Natural killer cell (primary cell): ENCODE data around the gene TMEM198. TPM values are rescaled to one million over a fixed set of nuclear protein-coding genes. Genes with fewer than 3 reads are reported as not detected.

Experiments
- ATAC-seq, 3 donors: fragments of 150-1000 bp in 2 of 3; fragments of 200-7000 bp in 1 of 3; cut with Tn5 transposase; 1 replicate in 1 of 3; 2 replicates in 2 of 3; pipeline ENCODE4 v1.10.0; 2021; ENCODE audit warnings: mild to moderate bottlenecking in 2 of 3, moderate library complexity in 2 of 3
- DNase-seq, 2 donors: peaks; one replicate each; pipeline versions ENCODE4 v3.0.0 to v3.0.0-alpha.2; 2013 to 2021; ENCODE audit warnings: mixed read lengths in 1 of 2
- H3K27ac ChIP-seq: one replicate; pipeline ENCODE4 v1.5.1; 2013; ENCODE audit warnings: mild to moderate bottlenecking, low read length
- H3K27me3 ChIP-seq: one replicate; pipeline ENCODE4 v1.6.1; 2013; ENCODE audit warnings: low read length; ENCODE audit not compliant: control insufficient read depth, insufficient read depth
- H3K36me3 ChIP-seq: one replicate; pipeline ENCODE4 v1.6.1; 2013; ENCODE audit warnings: low read length; ENCODE audit not compliant: control insufficient read depth, insufficient read depth
- H3K4me1 ChIP-seq: one replicate; pipeline ENCODE4 v1.6.1; 2013; ENCODE audit warnings: low read length; ENCODE audit not compliant: control insufficient read depth, insufficient read depth
- H3K4me3 ChIP-seq: one replicate; pipeline ENCODE4 v1.5.1; 2013; ENCODE audit warnings: low read length
- H3K9me3 ChIP-seq: one replicate; pipeline ENCODE4 v1.6.1; 2013; ENCODE audit warnings: low read length; ENCODE audit not compliant: control insufficient read depth, insufficient read depth
- H3K27ac Mint-ChIP-seq, 2 donors: one replicate each; pipeline ENCODE4 v1.8.0; 2022; ENCODE audit warnings: mild to moderate bottlenecking in 2 of 2, mixed read lengths in 2 of 2, moderate library complexity in 1 of 2
- H3K27me3 Mint-ChIP-seq, 2 donors: one replicate each; pipeline ENCODE4 v1.8.0; 2022; ENCODE audit warnings: low read depth in 2 of 2, mixed read lengths in 2 of 2
- H3K36me3 Mint-ChIP-seq: one replicate; pipeline ENCODE4 v1.8.0; 2022; ENCODE audit warnings: mixed read lengths
- H3K4me1 Mint-ChIP-seq, 2 donors: one replicate each; pipeline ENCODE4 v1.8.0; 2022; ENCODE audit warnings: mixed read lengths in 2 of 2
- H3K4me3 Mint-ChIP-seq: one replicate; pipeline ENCODE4 v1.8.0; 2022; ENCODE audit warnings: mild to moderate bottlenecking, moderate library complexity, mixed read lengths
- H3K9me3 Mint-ChIP-seq, 2 donors: one replicate each; pipeline ENCODE4 v1.8.0; 2022; ENCODE audit warnings: mixed read lengths in 2 of 2
- CTCF ChIP-seq: fragments of 200-600 bp; IDR thresholded peaks from one replicate; pipeline ENCODE4 v1.8.0; 2022; ENCODE audit warnings: antibody characterized with exemption
- WGBS: methylation state at CpG from one replicate; pipeline ENCODE4 v1.1.7; 2013; ENCODE audit warnings: missing lambda C conversion rate; ENCODE audit not compliant: insufficient coverage; 5-methylcytosine and 5-hydroxymethylcytosine counted together
- intact Hi-C: fragments of 100-400 bp; cut with micrococcal nuclease; formaldehyde crosslinking; loops from one replicate; pipeline ENCODE4 v1.14.2; 2022
- total RNA-seq, 4 donors: library from RNA; stranded (reverse); fragments of 120-200 nt in 1 of 4; gene quantifications; one replicate each; pipeline versions ENCODE4 v1.2.3 to v1.2.4, GENCODE V29; 2013 to 2022

The TMEM198 gene
- total RNA-seq, 3 donors from 2014 or later (not counting 1 experiment from before 2014, with no cell fraction given), result 1.7 to 2.3 (median 1.8) TPM

GRCh38 chr2:219500135-219500534 lies 43.7 kb upstream of the TMEM198 start:
- H3K4me1 Mint-ChIP-seq, result peaks cover 26 to 48% of the 10 kb centered on the region in 2 donors
- DNase-seq (no peak), ATAC-seq (no peak)
- H3K27me3 ChIP-seq, result peaks cover 28% of the 10 kb centered on the region
- no peak overlapping the region for H3K4me3 ChIP-seq
- H3K27ac ChIP-seq, result no peak overlapping the region
- no peaks in the 10 kb centered on the region for H3K9me3 Mint-ChIP-seq
- no peaks in the 10 kb centered on the region for H3K9me3 ChIP-seq
- no peak for TF ChIP-seq CTCF
- intact Hi-C loops, result no loop called here
- H3K27ac Mint-ChIP-seq, result peak overlapping the region; percentile 84 to 90
- peaks cover 1 to 13% of the 10 kb centered on the region in 2 donors for H3K27me3 Mint-ChIP-seq
- peaks cover 31% of the 10 kb centered on the region for H3K4me1 ChIP-seq
- 100% methylated on average over 2 of the region's 2 CpGs for WGBS
- peaks cover 7% of the 10 kb centered on the region for H3K36me3 Mint-ChIP-seq
- H3K4me3 Mint-ChIP-seq, result peak overlapping the region; percentile 94
- H3K36me3 ChIP-seq, result peaks cover 14% of the 10 kb centered on the region

- no peak for TF ChIP-seq CTCF
- H3K4me1 Mint-ChIP-seq, result peaks cover 26 to 41% of the 10 kb centered on the region in 2 donors
- H3K27ac Mint-ChIP-seq, result no peak overlapping the region
- Histone ChIP-seq H3K9me3 (no peaks in the 10 kb centered on the region), H3K27me3 (peaks cover 11% of the 10 kb centered on the region), H3K4me3 (no peak overlapping the region), H3K27ac (no peak overlapping the region), H3K36me3 (peaks cover 29% of the 10 kb centered on the region), H3K4me1 (peaks cover 21% of the 10 kb centered on the region)
- no peaks in the 10 kb centered on the region for H3K9me3 Mint-ChIP-seq
- ATAC-seq (no peak), DNase-seq (no peak)
- H3K27me3 Mint-ChIP-seq, result peaks cover 0 to 2% of the 10 kb centered on the region in 2 donors
- 96% methylated on average over 14 of the region's 14 CpGs for WGBS
- intact Hi-C loops, result no loop called here
- H3K36me3 Mint-ChIP-seq, result peaks cover 7% of the 10 kb centered on the region
- no peak overlapping the region for H3K4me3 Mint-ChIP-seq
Measured at GRCh38 chr2:219501849-219502248, 42.0 kb upstream of the TMEM198 start.

- Histone ChIP-seq H3K4me3 (no peak overlapping the region), H3K36me3 (peaks cover 33% of the 10 kb centered on the region), H3K9me3 (no peaks in the 10 kb centered on the region), H3K4me1 (peaks cover 13% of the 10 kb centered on the region), H3K27ac (no peak overlapping the region), H3K27me3 (peaks cover 3% of the 10 kb centered on the region)
- DNase-seq, result no peak
- intact Hi-C loops, result no loop called here
- peaks cover 0 to 2% of the 10 kb centered on the region in 2 donors for H3K27me3 Mint-ChIP-seq
- TF ChIP-seq CTCF, result no peak
- H3K9me3 Mint-ChIP-seq, result no peaks in the 10 kb centered on the region
- H3K36me3 Mint-ChIP-seq, result peaks cover 7% of the 10 kb centered on the region
- H3K27ac Mint-ChIP-seq, result no peak overlapping the region
- H3K4me3 Mint-ChIP-seq, result no peak overlapping the region
- H3K4me1 Mint-ChIP-seq, result peaks cover 26 to 36% of the 10 kb centered on the region in 2 donors
- ATAC-seq, result no peak
Measured at GRCh38 chr2:219502618-219503017, 41.2 kb upstream of the TMEM198 start.

- no peak for TF ChIP-seq CTCF
- H3K9me3 ChIP-seq, result no peaks in the 10 kb centered on the region
- Mint-ChIP-seq H3K36me3 (peaks cover 7% of the 10 kb centered on the region), H3K9me3 (no peaks in the 10 kb centered on the region), H3K27ac (no peak overlapping the region), H3K27me3 (peaks cover 0 to 13% of the 10 kb centered on the region in 2 donors), H3K4me1 (peaks cover 0 to 20% of the 10 kb centered on the region in 2 donors), H3K4me3 (no peak overlapping the region)
- 93% methylated on average over 9 of the region's 9 CpGs for WGBS
- DNase-seq (no peak), ATAC-seq (no peak)
- no peak overlapping the region for H3K4me3 ChIP-seq
- peaks cover 33% of the 10 kb centered on the region for H3K36me3 ChIP-seq
- no peak overlapping the region for H3K27ac ChIP-seq
- intact Hi-C loops, result no loop called here
- H3K4me1 ChIP-seq, result peaks cover 12% of the 10 kb centered on the region
- peaks cover 12% of the 10 kb centered on the region for H3K27me3 ChIP-seq
Measured at GRCh38 chr2:219505585-219505984, 38.2 kb upstream of the TMEM198 start.
